Measurements from ENCODE around the gene CDK18.

DNA sequence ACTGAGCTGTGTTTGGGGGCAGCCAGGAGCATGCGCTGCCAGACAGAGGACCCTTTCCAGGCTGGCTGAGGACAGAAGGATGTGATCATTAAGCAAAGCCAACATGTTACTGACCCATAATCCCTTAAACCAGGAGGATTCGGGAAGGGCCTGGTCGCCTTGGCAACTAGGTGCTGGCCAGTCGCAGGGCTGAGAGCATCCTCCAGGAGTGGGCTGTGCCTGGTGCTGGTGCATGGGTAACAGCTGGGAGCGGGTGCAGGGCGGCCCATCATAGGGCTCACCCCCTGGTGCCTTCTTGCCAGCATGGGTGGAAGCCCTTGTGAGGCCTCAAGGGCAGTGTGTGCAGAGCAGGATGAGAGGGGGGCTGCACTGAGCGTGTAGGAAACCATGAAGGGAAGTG lies 17.2 kb downstream of the CDK18 start:
- TF ChIP-seq DDX20 (tag; IDR thresholded peaks at IDR 0.05; ENCODE audit: low read depth) (no peak), ZBTB26 (CRISPR knock-in tag; IDR thresholded peaks at IDR 0.05) (no peak), SIRT6 (IDR thresholded peaks at IDR 0.05; ENCODE audit: low read depth, low read length) (no peak), CTCF (IDR thresholded peaks at IDR 0.05 in 2 of 3, conservative IDR thresholded peaks at IDR 0.05 in 1 of 3; ENCODE audit: insufficient read depth in 2 of 3, low read depth in 1 of 3, low read length in 3 of 3) (no peak), ZNF12 (CRISPR knock-in tag; IDR thresholded peaks at IDR 0.05) (no peak), ELK1 (CRISPR knock-in tag; IDR thresholded peaks at IDR 0.05) (no peak), RFX5 (IDR thresholded peaks at IDR 0.05; ENCODE audit: low read depth, low read length) (no peak), MTF1 (CRISPR knock-in tag; IDR thresholded peaks at IDR 0.05; ENCODE audit: borderline replicate concordance) (no peak), ZNF830 (CRISPR knock-in tag; IDR thresholded peaks at IDR 0.05) (no peak), JUN (IDR thresholded peaks at IDR 0.05; ENCODE audit: borderline replicate concordance, low read depth, low read length) (no peak), JUN (CRISPR knock-in tag; IDR thresholded peaks at IDR 0.05; ENCODE audit: borderline replicate concordance) (no peak), SP2 (IDR thresholded peaks at IDR 0.05; ENCODE audit: extremely low read depth, low read depth, low read length, poor library complexity, severe bottlenecking) (no peak), MAZ (CRISPR knock-in tag; conservative IDR thresholded peaks at IDR 0.05 in 1 of 2, IDR thresholded peaks at IDR 0.05 in 1 of 2) (no peak)
- TF ChIP-seq, protein P1, sequence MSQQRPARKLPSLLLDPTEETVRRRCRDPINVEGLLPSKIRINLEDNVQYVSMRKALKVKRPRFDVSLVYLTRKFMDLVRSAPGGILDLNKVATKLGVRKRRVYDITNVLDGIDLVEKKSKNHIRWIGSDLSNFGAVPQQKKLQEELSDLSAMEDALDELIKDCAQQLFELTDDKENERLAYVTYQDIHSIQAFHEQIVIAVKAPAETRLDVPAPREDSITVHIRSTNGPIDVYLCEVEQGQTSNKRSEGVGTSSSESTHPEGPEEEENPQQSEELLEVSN (IDR thresholded peaks at IDR 0.05; ENCODE audit: borderline replicate concordance in 1 of 2, extremely low read depth in 1 of 2, insufficient read depth in 1 of 2, insufficient read length in 1 of 2, low read depth in 1 of 2, low read length in 1 of 2, poor library complexity in 1 of 2, severe bottlenecking in 1 of 2): no peak
